Right lobe of liver (tissue), 4 donors: ENCODE measurements around the gene VAV2.

ENCODE experiments used
- POLR2A ChIP-seq: fragments of 450-650 bp; IDR thresholded peaks from one replicate; pipeline ENCODE4 v1.6.1; 2017; ENCODE audit warnings: antibody characterized with exemption, mild to moderate bottlenecking
- TF ChIP-seq, protein P1 (sequence below), 4 donors: fragments of 200-600 bp in 3 of 4; fragments of 450-650 bp in 1 of 4; IDR thresholded peaks; one replicate each; pipeline versions ENCODE4 v1.5.1 to v1.8.0; 2016 to 2022; ENCODE audit warnings: antibody characterized with exemption in 4 of 4, mild to moderate bottlenecking in 2 of 4
- donor health status: DM: no; HTN: no; CAD: no.
- donor health status: DM: no; HTN: no; CAD: no.
- donor health status: DM: no; HTN: yes; CAD: no.

DNA sequence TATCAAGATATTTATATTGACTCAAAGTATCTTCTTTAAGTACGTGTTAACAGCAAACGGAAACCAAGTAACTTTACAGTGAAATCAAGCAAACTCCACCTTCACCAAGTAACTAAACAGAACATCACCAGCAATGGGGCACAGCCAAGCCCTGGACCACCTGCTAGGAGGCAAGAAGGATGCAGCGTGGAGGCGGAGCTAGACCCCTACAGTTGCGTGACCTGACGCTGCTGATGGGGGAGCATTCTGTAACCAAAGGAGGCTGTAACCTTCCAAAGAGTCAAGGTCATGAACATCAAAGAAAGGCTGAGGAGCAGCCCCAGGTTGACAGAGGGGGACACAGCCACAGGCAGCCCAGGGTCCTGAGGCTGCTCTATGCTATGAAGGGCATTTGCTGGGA lies 6.1 kb downstream of the VAV2 start:
- no peak for TF ChIP-seq POLR2A
- TF ChIP-seq, protein P1, sequence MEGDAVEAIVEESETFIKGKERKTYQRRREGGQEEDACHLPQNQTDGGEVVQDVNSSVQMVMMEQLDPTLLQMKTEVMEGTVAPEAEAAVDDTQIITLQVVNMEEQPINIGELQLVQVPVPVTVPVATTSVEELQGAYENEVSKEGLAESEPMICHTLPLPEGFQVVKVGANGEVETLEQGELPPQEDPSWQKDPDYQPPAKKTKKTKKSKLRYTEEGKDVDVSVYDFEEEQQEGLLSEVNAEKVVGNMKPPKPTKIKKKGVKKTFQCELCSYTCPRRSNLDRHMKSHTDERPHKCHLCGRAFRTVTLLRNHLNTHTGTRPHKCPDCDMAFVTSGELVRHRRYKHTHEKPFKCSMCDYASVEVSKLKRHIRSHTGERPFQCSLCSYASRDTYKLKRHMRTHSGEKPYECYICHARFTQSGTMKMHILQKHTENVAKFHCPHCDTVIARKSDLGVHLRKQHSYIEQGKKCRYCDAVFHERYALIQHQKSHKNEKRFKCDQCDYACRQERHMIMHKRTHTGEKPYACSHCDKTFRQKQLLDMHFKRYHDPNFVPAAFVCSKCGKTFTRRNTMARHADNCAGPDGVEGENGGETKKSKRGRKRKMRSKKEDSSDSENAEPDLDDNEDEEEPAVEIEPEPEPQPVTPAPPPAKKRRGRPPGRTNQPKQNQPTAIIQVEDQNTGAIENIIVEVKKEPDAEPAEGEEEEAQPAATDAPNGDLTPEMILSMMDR (IDR thresholded peaks at IDR 0.05) = no peak
